ENCODE results near the gene NFIC. TPM values are rescaled to one million over a fixed set of nuclear protein-coding genes. Genes with fewer than 3 reads are reported as not detected.
"Not testable (repeated sequence)": the region's sequence is repeated elsewhere in the genome, so short reads cannot be mapped to it uniquely, and the experiment has no call there.

The NFIC gene
- total RNA-seq, 1 experiment from 2014 or later = 8.0 TPM

DNA sequence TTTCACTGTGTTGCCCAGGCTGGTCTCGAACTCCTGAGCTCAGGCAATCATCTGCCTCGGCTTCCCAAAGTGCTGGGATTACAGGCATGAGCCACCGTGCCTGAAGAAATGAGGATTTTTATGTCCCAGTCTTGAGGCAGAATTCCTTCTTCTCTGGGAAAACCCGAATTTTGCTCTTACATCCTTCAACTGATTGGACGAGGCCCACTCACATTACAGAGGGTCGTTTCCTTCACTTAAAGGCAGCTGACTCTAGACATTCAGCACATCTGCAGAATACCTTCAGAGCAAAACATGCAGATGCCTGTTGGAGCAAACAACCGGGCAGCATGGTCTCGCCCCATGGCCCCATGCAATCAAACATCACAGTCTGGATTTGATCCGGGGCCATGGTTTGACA lies 36.3 kb upstream of the NFIC start:
- H4K20me1 ChIP-seq (ENCODE audit: control insufficient read depth, insufficient read depth, insufficient read length) = no peaks in the 10 kb centered on the region
- H3K23ac ChIP-seq (ENCODE audit: insufficient read length, low read depth, low read length) = no peak overlapping the region
- H2AK5ac ChIP-seq (ENCODE audit: insufficient read length, low read length) = no peak overlapping the region
- TF ChIP-seq, protein P1, sequence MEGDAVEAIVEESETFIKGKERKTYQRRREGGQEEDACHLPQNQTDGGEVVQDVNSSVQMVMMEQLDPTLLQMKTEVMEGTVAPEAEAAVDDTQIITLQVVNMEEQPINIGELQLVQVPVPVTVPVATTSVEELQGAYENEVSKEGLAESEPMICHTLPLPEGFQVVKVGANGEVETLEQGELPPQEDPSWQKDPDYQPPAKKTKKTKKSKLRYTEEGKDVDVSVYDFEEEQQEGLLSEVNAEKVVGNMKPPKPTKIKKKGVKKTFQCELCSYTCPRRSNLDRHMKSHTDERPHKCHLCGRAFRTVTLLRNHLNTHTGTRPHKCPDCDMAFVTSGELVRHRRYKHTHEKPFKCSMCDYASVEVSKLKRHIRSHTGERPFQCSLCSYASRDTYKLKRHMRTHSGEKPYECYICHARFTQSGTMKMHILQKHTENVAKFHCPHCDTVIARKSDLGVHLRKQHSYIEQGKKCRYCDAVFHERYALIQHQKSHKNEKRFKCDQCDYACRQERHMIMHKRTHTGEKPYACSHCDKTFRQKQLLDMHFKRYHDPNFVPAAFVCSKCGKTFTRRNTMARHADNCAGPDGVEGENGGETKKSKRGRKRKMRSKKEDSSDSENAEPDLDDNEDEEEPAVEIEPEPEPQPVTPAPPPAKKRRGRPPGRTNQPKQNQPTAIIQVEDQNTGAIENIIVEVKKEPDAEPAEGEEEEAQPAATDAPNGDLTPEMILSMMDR (conservative IDR thresholded peaks at IDR 0.05) = no peak
- DNase-seq = no peak
- no peak overlapping the region for H4K8ac ChIP-seq (replicated peaks; ENCODE audit: insufficient read length, low read depth, low read length)
- H4K5ac ChIP-seq (ENCODE audit: insufficient read length, low read depth, low read length) = no peak overlapping the region
- H3K4me2 ChIP-seq (ENCODE audit: insufficient read depth, insufficient read length, low read length) = no peak overlapping the region
- no peaks in the 10 kb centered on the region for H3K79me1 ChIP-seq (ENCODE audit: insufficient read depth, low read depth, low read length, poor library complexity, severe bottlenecking)
- H3K79me2 ChIP-seq (ENCODE audit: insufficient read depth, low read length) = no peaks in the 10 kb centered on the region
- H3K23me2 ChIP-seq (ENCODE audit: insufficient read length, low read depth, low read length, poor library complexity, severe bottlenecking) = no peaks in the 10 kb centered on the region
- no peak overlapping the region for H2BK20ac ChIP-seq (ENCODE audit: low read depth, low read length, poor library complexity, severe bottlenecking)
- H3K4me1 ChIP-seq (ENCODE audit: insufficient read depth, low read length) = no peaks in the 10 kb centered on the region
- H4K91ac ChIP-seq (ENCODE audit: insufficient read length, low read depth, low read length) = no peak overlapping the region
- H3K56ac ChIP-seq (ENCODE audit: insufficient read length, low read depth, low read length) = no peak overlapping the region
- H3K27me3 Mint-ChIP-seq (ENCODE audit: low read depth) = peaks cover 60% of the 10 kb centered on the region
- no peak overlapping the region for H3K4me3 Mint-ChIP-seq
- H3K14ac ChIP-seq (ENCODE audit: insufficient read depth, low read length) = no peak overlapping the region
- no peak overlapping the region for H3T11ph ChIP-seq (ENCODE audit: low read length)
- no peaks in the 10 kb centered on the region for H3K4me1 Mint-ChIP-seq
- H3K4ac ChIP-seq (ENCODE audit: low read depth, low read length) = no peak overlapping the region
- WGBS (ENCODE audit: extremely low coverage, insufficient read length, low lambda C conversion rate) = no CpG with 5 or more reads among the region's 9 CpGs
- no peak overlapping the region for H3K27ac ChIP-seq (ENCODE audit: insufficient read length, low read depth, low read length)
- no peaks in the 10 kb centered on the region; the same call in 1 of the 2 replicates for H3K27me3 ChIP-seq (ENCODE audit: insufficient read depth, low read length)
- H3K9me3 Mint-ChIP-seq = no peaks in the 10 kb centered on the region
- no peak overlapping the region for H2AFZ ChIP-seq (ENCODE audit: low read length)
- no peaks in the 10 kb centered on the region for H3K36me3 Mint-ChIP-seq (ENCODE audit: insufficient read depth in 1 of 3, low read depth in 3 of 3)
- H3K18ac ChIP-seq (ENCODE audit: insufficient read length, low read depth, low read length) = no peak overlapping the region
- H2BK15ac ChIP-seq (ENCODE audit: low read depth, low read length) = no peak overlapping the region
- no peak overlapping the region for H3K9ac ChIP-seq (ENCODE audit: extremely low read depth, insufficient read length, low read length)
- no peak overlapping the region for H3K27ac Mint-ChIP-seq
- no peak overlapping the region for H2BK120ac ChIP-seq (ENCODE audit: low read depth, low read length, poor library complexity, severe bottlenecking)
- no peak overlapping the region for H2BK12ac ChIP-seq (ENCODE audit: insufficient read length, low read depth, low read length)
- no peaks in the 10 kb centered on the region for H3K9me3 ChIP-seq (ENCODE audit: control insufficient read depth, low read depth, low read length)
- H2BK5ac ChIP-seq (ENCODE audit: insufficient read length, low read length) = no peak overlapping the region

DNA sequence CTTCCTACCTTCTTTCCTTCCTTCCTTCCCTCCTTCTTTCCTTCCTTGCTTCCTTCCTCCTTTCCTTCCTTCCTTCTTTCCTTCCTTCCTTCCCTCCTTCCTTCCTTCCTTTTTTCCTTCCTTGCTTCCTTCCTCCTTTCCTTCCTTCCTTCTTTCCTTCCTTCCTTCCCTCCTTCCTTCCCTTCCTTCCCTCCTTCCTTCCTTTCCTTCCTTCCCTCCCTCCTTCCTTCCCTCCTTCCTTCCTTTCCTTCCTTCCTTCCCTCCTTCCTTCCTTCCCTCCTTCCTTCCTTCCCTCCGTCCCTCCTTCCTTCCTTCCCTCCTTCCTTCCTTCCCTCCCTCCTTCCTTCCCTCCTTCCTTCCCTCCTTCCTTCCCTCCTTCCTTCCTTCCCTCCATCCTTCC lies 34.2 kb upstream of the NFIC start:
- not testable (repeated sequence) for H3K23ac ChIP-seq (ENCODE audit: insufficient read length, low read depth, low read length); H3K18ac ChIP-seq (ENCODE audit: insufficient read length, low read depth, low read length); H3K27ac ChIP-seq (ENCODE audit: insufficient read length, low read depth, low read length); H2BK20ac ChIP-seq (ENCODE audit: low read depth, low read length, poor library complexity, severe bottlenecking); H3K9me3 ChIP-seq (ENCODE audit: control insufficient read depth, low read depth, low read length); H2BK15ac ChIP-seq (ENCODE audit: low read depth, low read length); H3K4me1 Mint-ChIP-seq; H3K27ac Mint-ChIP-seq; H3K27me3 ChIP-seq (ENCODE audit: insufficient read depth, low read length); H3K23me2 ChIP-seq (ENCODE audit: insufficient read length, low read depth, low read length, poor library complexity, severe bottlenecking); H3K4me2 ChIP-seq (ENCODE audit: insufficient read depth, insufficient read length, low read length); H4K91ac ChIP-seq (ENCODE audit: insufficient read length, low read depth, low read length); H2AK5ac ChIP-seq (ENCODE audit: insufficient read length, low read length); H3K9ac ChIP-seq (ENCODE audit: extremely low read depth, insufficient read length, low read length); H3K9me3 Mint-ChIP-seq; H3K4me3 Mint-ChIP-seq; H3K79me1 ChIP-seq (ENCODE audit: insufficient read depth, low read depth, low read length, poor library complexity, severe bottlenecking); H2AFZ ChIP-seq (ENCODE audit: low read length); H3T11ph ChIP-seq (ENCODE audit: low read length); H4K20me1 ChIP-seq (ENCODE audit: control insufficient read depth, insufficient read depth, insufficient read length); H3K56ac ChIP-seq (ENCODE audit: insufficient read length, low read depth, low read length); H3K4ac ChIP-seq (ENCODE audit: low read depth, low read length); H2BK5ac ChIP-seq (ENCODE audit: insufficient read length, low read length); H3K79me2 ChIP-seq (ENCODE audit: insufficient read depth, low read length); H4K8ac ChIP-seq (replicated peaks; ENCODE audit: insufficient read length, low read depth, low read length); H2BK12ac ChIP-seq (ENCODE audit: insufficient read length, low read depth, low read length); H3K36me3 Mint-ChIP-seq (ENCODE audit: insufficient read depth in 1 of 3, low read depth in 3 of 3); H3K14ac ChIP-seq (ENCODE audit: insufficient read depth, low read length); DNase-seq; H3K4me1 ChIP-seq (ENCODE audit: insufficient read depth, low read length); H4K5ac ChIP-seq (ENCODE audit: insufficient read length, low read depth, low read length); H2BK120ac ChIP-seq (ENCODE audit: low read depth, low read length, poor library complexity, severe bottlenecking)
- WGBS (ENCODE audit: extremely low coverage, insufficient read length, low lambda C conversion rate) = no CpG with 5 or more reads among the region's 1 CpG
- H3K27me3 Mint-ChIP-seq (ENCODE audit: low read depth) = peaks cover 71% of the 10 kb centered on the region
